ENCODE measurements around the gene KRTAP10-3. TPM values are rescaled to one million over a fixed set of nuclear protein-coding genes. Genes with fewer than 3 reads are reported as not detected.
"Not testable (repeated sequence)": the region's sequence is repeated elsewhere in the genome, so short reads cannot be mapped to it uniquely, and the experiment has no call there.

KRTAP10-3 gene
- polyA plus RNA-seq, 2 of the 4 experiments (the other 2 are of a cell fraction) = not detected

- TF ChIP-seq HOXA7 (CRISPR knock-in tag; IDR thresholded peaks at IDR 0.05) (no peak), HEYL (CRISPR knock-in tag; IDR thresholded peaks at IDR 0.05) (no peak), ZNF302 (CRISPR knock-in tag; IDR thresholded peaks at IDR 0.05) (no peak), HOXB13 (CRISPR knock-in tag; IDR thresholded peaks at IDR 0.05; ENCODE audit: low read depth) (no peak), MYC (IDR thresholded peaks at IDR 0.05; ENCODE audit: borderline replicate concordance, low read length) (no peak), PHF8 (IDR thresholded peaks at IDR 0.05; ENCODE audit: borderline replicate concordance, low read depth) (no peak), CHD2 (IDR thresholded peaks at IDR 0.05; ENCODE audit: low read length, partially characterized antibody) (no peak), MAZ (IDR thresholded peaks at IDR 0.05; ENCODE audit: borderline replicate concordance, low read depth, low read length) (no peak), GATA3 (IDR thresholded peaks at IDR 0.05; ENCODE audit: borderline replicate concordance) (no peak), ZC3H11A (IDR thresholded peaks at IDR 0.05) (no peak), MAFK (IDR thresholded peaks at IDR 0.05; ENCODE audit: partially characterized antibody) (no peak), ELK1 (IDR thresholded peaks at IDR 0.05; ENCODE audit: low read depth, low read length) (no peak), NFE2L2 (conservative IDR thresholded peaks at IDR 0.05; ENCODE audit: low read length) (no peak), KDM5A (IDR thresholded peaks at IDR 0.05) (no peak), MAX (IDR thresholded peaks at IDR 0.05) (no peak), ATOH8 (CRISPR knock-in tag; IDR thresholded peaks at IDR 0.05; ENCODE audit: low read depth) (no peak), FOXS1 (CRISPR knock-in tag; IDR thresholded peaks at IDR 0.05) (no peak), RAD21 (conservative IDR thresholded peaks at IDR 0.05 in 1 of 2, IDR thresholded peaks at IDR 0.05 in 1 of 2) (no peak)
- Histone ChIP-seq H3K4me2 (no peak overlapping the region), H3K9me3 (peaks cover 7% of the 10 kb centered on the region; the same call in 2 of the 3 replicates), H3K4me3 (no peak overlapping the region), H3K27ac (no peak overlapping the region), H3K4me1 (no peaks in the 10 kb centered on the region)
- FAIRE-seq (no peak), ATAC-seq (no peak), DNase-seq (ENCODE audit: low read depth in 1 of 2, low spot score in 1 of 2) (no peak)
- CTCF ChIA-PET = interaction anchor here (1.5 kb wide), 1 partner anchor 24 kb away, joined by 4 read pairs; no protein-coding TSS in a partner anchor
- 20% methylated on average over 1 of the region's 10 CpGs for WGBS (ENCODE audit: missing lambda C conversion rate)
- POLR2A ChIA-PET = no interaction called here
These were observed 7.8 kb downstream of the KRTAP10-3 start for GRCh38 chr21:44550807-44551206.

- CTCF ChIA-PET = interaction anchor here (1.5 kb wide), 1 partner anchor 24 kb away, joined by 4 read pairs; no protein-coding TSS in a partner anchor
- H3K9me3 ChIP-seq; POLR2A ChIA-PET; H3K4me2 ChIP-seq; FAIRE-seq; H3K4me3 ChIP-seq; ATAC-seq; H3K4me1 ChIP-seq; DNase-seq (ENCODE audit: low read depth in 1 of 2, low spot score in 1 of 2); H3K27ac ChIP-seq: not testable (repeated sequence)
- WGBS (ENCODE audit: missing lambda C conversion rate) = 63% methylated on average over 9 of the region's 17 CpGs
These were observed 8.3 kb downstream of the KRTAP10-3 start for GRCh38 chr21:44550285-44550684.

GRCh38 chr21:44549525-44550211, 8.9 kb downstream of the KRTAP10-3 start:
- H3K4me2 ChIP-seq = no peak overlapping the region
- H3K4me1 ChIP-seq = no peaks in the 10 kb centered on the region
- no peak overlapping the region for H3K4me3 ChIP-seq
- WGBS (ENCODE audit: missing lambda C conversion rate) = 84% methylated on average over 12 of the region's 25 CpGs
- CTCF ChIA-PET = interaction anchor here (1.5 kb wide), 1 partner anchor 25 kb away, joined by 4 read pairs; no protein-coding TSS in a partner anchor
- ATAC-seq (no peak; a peak in 1 of 6 replicates), DNase-seq (ENCODE audit: low read depth in 1 of 2, low spot score in 1 of 2) (no peak), FAIRE-seq (no peak)
- peaks cover 7% of the 10 kb centered on the region; the same call in 2 of the 3 replicates for H3K9me3 ChIP-seq
- no peak overlapping the region for H3K27ac ChIP-seq
- TF ChIP-seq RNF2 (IDR thresholded peaks at IDR 0.05; ENCODE audit: borderline replicate concordance, low read depth) (no peak), ZNF302 (CRISPR knock-in tag; IDR thresholded peaks at IDR 0.05) (no peak), RARB (CRISPR knock-in tag; IDR thresholded peaks at IDR 0.05) (no peak), ZSCAN20 (CRISPR knock-in tag; IDR thresholded peaks at IDR 0.05) (no peak), CHD4 (IDR thresholded peaks at IDR 0.05; ENCODE audit: borderline replicate concordance) (no peak), NR3C1 (IDR thresholded peaks at IDR 0.05) (no peak), HDAC2 (IDR thresholded peaks at IDR 0.05) (no peak), ZC3H11A (IDR thresholded peaks at IDR 0.05) (no peak), PHF8 (IDR thresholded peaks at IDR 0.05; ENCODE audit: borderline replicate concordance, low read depth) (no peak), BCL3 (IDR thresholded peaks at IDR 0.05) (no peak), EP300 (IDR thresholded peaks at IDR 0.05) (no peak), POLR2AphosphoS2 (conservative IDR thresholded peaks at IDR 0.05; ENCODE audit: low read length) (no peak)
- POLR2A ChIA-PET = no interaction called here

All from A549 (cell line).